ENCODE data around the gene IGSF9.

GRCh38 chr1:159985473-159985872, 40.1 kb upstream of the IGSF9 start:
- TF ChIP-seq FIP1L1 (IDR thresholded peaks at IDR 0.05; ENCODE audit: borderline replicate concordance, insufficient read depth, low read depth, low read length) = no peak
- no peak for TF ChIP-seq NPAS2 (CRISPR knock-in tag; IDR thresholded peaks at IDR 0.05; ENCODE audit: borderline replicate concordance)
- TF ChIP-seq CBX1 (IDR thresholded peaks at IDR 0.05; ENCODE audit: low read depth) = no peak
- TF ChIP-seq BHLHE40 (IDR thresholded peaks at IDR 0.05; ENCODE audit: low read length) = no peak
